Activated CD4-positive, alpha-beta T cell treated with anti-CD3 and anti-CD28 coated beads, Interleukin-2, amount 10 ng/mL, durations not matched to agents 24 days and 14 days (primary cell): ENCODE measurements around the gene WDR18. TPM values are rescaled to one million over a fixed set of nuclear protein-coding genes. Genes with fewer than 3 reads are reported as not detected.

Experiments used
- DNase-seq: peaks from one replicate; pipeline ENCODE4 v3.0.0; 2022
- H3K27ac Mint-ChIP-seq: one replicate; pipeline ENCODE4 v1.8.0; 2022; ENCODE audit warnings: mild to moderate bottlenecking, mixed read lengths
- H3K27me3 Mint-ChIP-seq: one replicate; pipeline ENCODE4 v1.8.0; 2022; ENCODE audit warnings: mixed read lengths
- H3K36me3 Mint-ChIP-seq: one replicate; pipeline ENCODE4 v1.8.0; 2022; ENCODE audit warnings: low read depth, mild to moderate bottlenecking, mixed read lengths
- H3K4me1 Mint-ChIP-seq: one replicate; pipeline ENCODE4 v1.8.0; 2021; ENCODE audit warnings: mixed read lengths
- H3K4me3 Mint-ChIP-seq: one replicate; pipeline ENCODE4 v1.8.0; 2022; ENCODE audit warnings: mild to moderate bottlenecking, moderate library complexity, mixed read lengths
- H3K9me3 Mint-ChIP-seq: one replicate; pipeline ENCODE4 v1.8.0; 2021; ENCODE audit warnings: mixed read lengths
- intact Hi-C: fragments of 100-400 bp; cut with micrococcal nuclease; formaldehyde crosslinking; loops from one replicate; pipeline ENCODE4 v1.15.1; 2023
- total RNA-seq: library from RNA; stranded (reverse); gene quantifications from 2 replicates; pipeline ENCODE4 v1.2.3, GENCODE V29; 2022

The WDR18 gene
- total RNA-seq, 1 donor from 2014 or later, result 111 TPM

DNA sequence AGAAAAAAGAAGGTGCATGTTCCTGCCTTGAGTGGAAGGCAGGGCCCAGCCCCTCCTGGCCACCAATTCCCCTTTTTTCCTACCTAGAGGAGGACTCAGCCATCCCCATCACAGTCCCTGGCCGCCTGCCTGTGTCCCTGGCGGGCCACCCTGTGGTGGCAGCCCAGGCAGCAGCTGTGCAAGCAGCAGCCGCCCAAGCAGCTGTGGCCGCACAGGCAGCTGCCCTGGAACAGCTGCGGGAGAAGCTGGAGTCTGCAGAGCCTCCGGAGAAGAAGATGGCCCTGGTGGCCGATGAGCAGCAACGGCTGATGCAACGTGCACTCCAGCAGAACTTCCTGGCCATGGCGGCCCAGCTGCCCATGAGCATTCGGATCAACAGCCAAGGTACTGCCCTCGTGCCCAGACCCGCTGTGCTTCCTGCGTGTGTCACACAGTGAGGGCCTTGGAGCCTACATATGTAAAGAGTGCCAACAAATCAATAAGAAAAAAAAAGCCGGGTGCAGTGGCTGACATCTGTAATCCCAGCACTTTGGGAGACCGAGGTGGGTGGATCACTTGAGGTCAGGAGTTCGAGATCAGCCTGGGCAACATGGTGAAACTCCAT, 17.6 kb upstream of the WDR18 start:
- H3K27me3 Mint-ChIP-seq, result no peaks in the 10 kb centered on the region
- H3K27ac Mint-ChIP-seq, result no peak overlapping the region
- intact Hi-C loops, result no loop called here
- H3K36me3 Mint-ChIP-seq, result peaks cover 56% of the 10 kb centered on the region
- peaks cover 10% of the 10 kb centered on the region for H3K4me1 Mint-ChIP-seq
- DNase-seq, result no peak
- peaks cover 7% of the 10 kb centered on the region for H3K9me3 Mint-ChIP-seq
- no peak overlapping the region for H3K4me3 Mint-ChIP-seq

DNA sequence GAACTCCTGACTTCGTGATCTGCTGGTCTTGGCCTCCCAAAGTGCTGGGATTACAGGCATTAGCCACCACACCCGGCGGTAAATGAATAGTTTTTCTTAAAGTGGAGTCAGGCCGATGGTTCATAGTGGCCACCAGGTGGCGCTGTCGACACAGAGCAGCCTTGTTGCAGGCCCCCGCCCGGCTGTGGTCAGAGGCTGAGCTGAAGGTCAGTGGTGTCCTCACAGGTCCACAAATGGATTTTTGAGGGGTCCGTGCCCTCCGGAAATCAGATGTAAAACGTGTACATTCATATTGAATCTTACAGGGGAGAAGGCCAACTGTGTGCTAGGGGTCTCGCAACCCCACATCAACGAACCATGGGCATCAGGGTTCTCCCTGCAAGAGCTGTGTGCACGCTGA, 13.4 kb upstream of the WDR18 start:
- no peak for DNase-seq
- Mint-ChIP-seq H3K36me3 (peaks cover 45% of the 10 kb centered on the region), H3K27ac (no peak overlapping the region), H3K9me3 (peaks cover 5% of the 10 kb centered on the region), H3K4me3 (no peak overlapping the region), H3K27me3 (no peaks in the 10 kb centered on the region), H3K4me1 (no peaks in the 10 kb centered on the region)
- intact Hi-C loops, result no loop called here

DNA sequence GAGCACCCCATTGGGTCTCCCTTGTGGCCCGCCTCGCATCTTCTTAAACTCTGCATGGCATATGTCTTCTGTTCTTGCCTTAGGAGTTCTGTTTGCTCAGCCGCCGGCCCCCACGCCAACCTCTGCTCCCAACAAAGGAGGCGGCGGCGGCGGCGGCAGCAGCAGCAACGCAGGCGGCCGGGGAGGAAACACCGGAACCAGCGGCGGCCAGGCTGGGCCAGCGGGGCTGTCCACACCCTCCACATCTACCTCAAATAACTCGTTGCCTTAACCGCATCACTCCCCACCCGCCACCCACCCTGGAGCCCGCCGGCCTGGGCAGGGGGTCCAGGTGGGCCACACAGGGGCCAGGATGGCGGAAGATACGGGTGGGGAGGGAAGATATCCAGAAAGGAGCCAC, 12.3 kb upstream of the WDR18 start:
- H3K36me3 Mint-ChIP-seq, result peaks cover 40% of the 10 kb centered on the region
- H3K27me3 Mint-ChIP-seq, result no peaks in the 10 kb centered on the region
- H3K9me3 Mint-ChIP-seq, result peaks cover 5% of the 10 kb centered on the region
- H3K4me3 Mint-ChIP-seq, result no peak overlapping the region
- no peak for DNase-seq
- no peak overlapping the region for H3K27ac Mint-ChIP-seq
- H3K4me1 Mint-ChIP-seq, result no peaks in the 10 kb centered on the region
- intact Hi-C loops, result no loop called here

DNA sequence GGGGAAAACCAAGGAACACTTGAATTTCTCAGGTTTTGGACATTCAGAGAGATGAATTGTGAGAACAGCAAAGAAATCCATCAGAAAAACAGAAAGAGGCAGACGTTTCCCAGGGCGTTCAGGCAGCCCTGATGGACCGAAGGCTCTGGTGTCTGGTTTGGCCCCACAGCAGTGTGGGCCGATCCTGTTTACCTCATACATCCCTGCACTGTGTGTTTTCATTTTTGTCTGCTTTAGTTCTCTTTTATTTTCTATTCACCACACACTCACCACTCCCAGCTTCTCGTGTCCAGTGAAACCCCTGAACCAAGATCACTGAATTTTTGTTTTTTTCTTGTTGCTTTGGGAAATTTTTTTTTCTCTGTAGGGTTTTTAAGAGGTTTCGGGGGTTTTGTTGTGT, 11.9 kb upstream of the WDR18 start:
- Mint-ChIP-seq H3K27me3 (no peaks in the 10 kb centered on the region), H3K27ac (no peak overlapping the region), H3K9me3 (peaks cover 5% of the 10 kb centered on the region), H3K4me3 (no peak overlapping the region), H3K36me3 (peaks cover 35% of the 10 kb centered on the region), H3K4me1 (no peaks in the 10 kb centered on the region)
- intact Hi-C loops, result no loop called here
- no peak for DNase-seq

DNA sequence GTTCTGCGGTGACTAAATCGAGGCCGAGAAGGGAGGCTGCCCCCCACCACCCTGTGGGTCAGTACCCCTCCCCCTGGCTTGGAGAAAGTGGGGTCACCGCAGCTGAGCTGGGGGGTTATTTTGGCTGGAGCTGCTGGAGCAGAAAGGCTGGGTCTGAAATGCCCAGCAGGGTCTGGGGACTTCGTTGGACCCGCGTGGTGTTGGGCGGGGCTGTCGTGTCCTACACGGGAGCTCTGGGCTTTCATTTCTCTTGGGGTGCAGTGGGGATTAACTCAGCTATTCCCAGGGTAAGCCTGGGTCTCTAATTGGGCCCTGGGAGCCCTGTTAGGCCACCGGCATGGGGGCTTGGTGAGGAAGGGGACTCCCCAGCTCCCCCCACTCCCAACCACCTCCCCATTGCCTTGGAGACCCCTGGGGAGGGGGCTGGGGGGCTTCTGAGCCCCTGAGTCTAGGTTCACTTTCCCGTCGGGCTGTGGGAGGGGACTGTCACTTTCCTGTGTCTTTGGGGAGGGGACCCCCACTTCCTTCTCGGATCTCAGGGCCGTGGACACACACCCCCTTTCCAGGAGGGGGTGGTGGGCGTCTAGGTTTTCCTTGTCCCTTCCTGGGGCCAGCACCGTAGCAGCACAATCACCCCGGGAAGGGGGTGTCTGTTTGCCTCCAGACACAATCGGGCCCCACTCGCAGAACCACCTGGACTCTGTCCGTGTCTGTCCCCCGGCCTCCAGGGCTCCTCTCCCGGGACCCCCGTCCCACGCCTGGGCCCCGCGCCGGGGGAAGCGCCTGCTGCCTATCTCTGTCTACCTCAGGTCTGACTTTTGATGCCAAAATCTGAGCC, 10.2 kb upstream of the WDR18 start:
- Mint-ChIP-seq H3K9me3 (peaks cover 5% of the 10 kb centered on the region), H3K4me3 (no peak overlapping the region), H3K27me3 (no peaks in the 10 kb centered on the region), H3K36me3 (peaks cover 25% of the 10 kb centered on the region), H3K27ac (no peak overlapping the region), H3K4me1 (no peaks in the 10 kb centered on the region)
- intact Hi-C loops, result no loop called here
- DNase-seq, result no peak

DNA sequence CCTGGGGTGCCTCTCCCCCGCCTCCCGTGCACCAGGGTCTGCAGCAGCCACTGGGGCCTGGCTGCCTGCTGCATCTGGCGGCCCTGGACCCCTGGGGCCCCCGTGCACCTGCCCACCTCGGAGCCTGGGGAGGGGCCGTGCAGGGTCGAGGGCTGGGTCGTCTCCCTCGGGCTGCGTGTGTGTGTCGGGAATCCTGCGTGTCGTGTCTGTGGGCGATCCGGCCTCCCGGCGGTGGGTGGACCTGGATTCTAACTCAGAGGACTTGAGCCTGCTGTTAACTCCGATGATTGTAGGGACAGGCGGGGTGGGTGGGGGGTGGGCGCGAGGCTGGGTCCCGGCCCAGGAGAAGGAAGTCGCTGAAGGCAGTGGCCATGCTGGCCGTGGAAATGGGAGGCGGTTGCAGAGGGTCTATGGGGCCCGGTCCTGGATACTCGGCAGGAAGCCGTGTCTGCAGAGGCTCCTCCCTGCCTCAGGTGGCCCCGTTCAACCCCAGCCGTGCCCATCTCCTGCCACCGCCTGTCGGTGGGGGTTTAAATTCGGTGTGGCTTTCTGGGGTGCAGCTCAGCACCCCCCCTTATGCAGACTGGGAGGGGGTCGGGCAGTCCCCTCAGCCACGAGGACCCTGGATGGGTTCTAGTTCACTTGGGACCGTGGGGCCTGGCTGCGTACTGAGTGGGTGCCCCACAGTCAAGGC, 9.4 kb upstream of the WDR18 start:
- intact Hi-C loops, result no loop called here
- DNase-seq, result no peak
- Mint-ChIP-seq H3K4me3 (no peak overlapping the region), H3K27ac (no peak overlapping the region), H3K36me3 (peaks cover 22% of the 10 kb centered on the region), H3K9me3 (peaks cover 5% of the 10 kb centered on the region), H3K4me1 (no peaks in the 10 kb centered on the region), H3K27me3 (no peaks in the 10 kb centered on the region)

DNA sequence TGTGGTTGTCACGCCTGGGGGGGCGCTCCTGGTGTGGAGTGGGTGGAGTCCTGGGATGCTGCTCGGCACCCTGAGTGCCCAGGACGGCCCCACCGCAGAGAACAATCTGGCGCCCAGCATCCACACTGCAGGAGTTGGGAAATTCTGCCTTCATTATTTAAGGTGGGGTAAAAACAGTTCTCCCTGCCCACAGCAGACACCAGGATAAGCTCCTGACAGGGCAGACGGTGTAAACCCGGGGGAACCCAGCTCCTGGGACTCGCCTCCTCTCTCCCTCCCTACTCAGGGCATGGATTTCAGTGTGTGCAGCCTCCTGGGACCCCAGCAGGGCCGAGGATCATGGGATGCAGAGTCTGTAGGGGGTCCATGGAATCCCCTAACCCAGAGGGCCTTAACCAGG, 7.7 kb upstream of the WDR18 start:
- intact Hi-C loops, result no loop called here
- Mint-ChIP-seq H3K4me3 (no peak overlapping the region), H3K4me1 (no peaks in the 10 kb centered on the region), H3K36me3 (peaks cover 7% of the 10 kb centered on the region), H3K27me3 (no peaks in the 10 kb centered on the region), H3K9me3 (no peaks in the 10 kb centered on the region), H3K27ac (no peak overlapping the region)
- DNase-seq, result no peak

DNA sequence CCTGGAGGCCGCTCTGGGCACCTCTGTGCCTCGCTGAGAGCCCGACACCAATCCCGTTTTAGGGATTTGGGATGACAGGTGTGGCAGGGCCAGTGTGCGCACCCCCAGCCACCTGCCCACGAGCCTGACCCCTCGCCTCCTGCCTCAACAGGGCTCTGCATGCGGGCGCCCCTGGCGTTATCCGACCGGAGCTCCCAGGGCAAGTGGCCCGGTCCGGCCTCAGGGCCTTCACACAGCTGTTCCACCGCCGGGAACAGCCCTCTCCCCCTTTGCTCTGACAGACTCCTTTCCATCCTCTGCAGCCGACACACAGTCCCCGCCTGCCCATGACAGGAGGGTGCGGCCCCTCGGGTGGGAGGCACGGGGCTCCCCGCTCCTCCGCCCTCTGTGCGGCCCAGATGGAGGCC, 7.1 kb upstream of the WDR18 start:
- DNase-seq, result no peak
- Mint-ChIP-seq H3K4me3 (no peak overlapping the region), H3K4me1 (no peaks in the 10 kb centered on the region), H3K9me3 (no peaks in the 10 kb centered on the region), H3K27me3 (no peaks in the 10 kb centered on the region), H3K27ac (no peak overlapping the region), H3K36me3 (peaks cover 4% of the 10 kb centered on the region)
- intact Hi-C loops, result no loop called here

DNA sequence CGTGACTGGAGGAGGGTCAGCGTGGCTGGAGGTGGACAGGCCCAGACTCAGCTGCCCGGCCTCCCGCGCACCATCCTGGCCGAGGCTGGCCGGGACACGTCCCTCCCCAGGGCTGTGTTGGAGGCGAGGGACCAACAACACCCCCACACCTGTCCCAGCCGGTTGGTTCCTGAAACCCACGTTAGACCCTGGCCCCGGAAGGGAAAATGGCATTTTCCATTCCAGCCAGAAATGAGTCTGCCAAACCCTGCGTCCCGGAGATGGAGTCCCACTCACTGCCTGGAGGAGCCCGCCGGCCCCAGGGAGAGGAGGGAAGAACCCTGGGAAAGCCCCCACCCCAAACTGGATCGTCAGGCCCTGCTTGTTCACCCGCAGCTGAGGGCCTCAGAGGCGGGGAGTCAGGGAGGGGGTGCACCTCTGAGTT, 4.8 kb upstream of the WDR18 start:
- H3K27me3 Mint-ChIP-seq, result no peaks in the 10 kb centered on the region
- peaks cover 2% of the 10 kb centered on the region for H3K36me3 Mint-ChIP-seq
- no peak overlapping the region for H3K27ac Mint-ChIP-seq
- no peak for DNase-seq
- no peaks in the 10 kb centered on the region for H3K9me3 Mint-ChIP-seq
- H3K4me3 Mint-ChIP-seq, result no peak overlapping the region
- peaks cover 1% of the 10 kb centered on the region for H3K4me1 Mint-ChIP-seq
- intact Hi-C loops, result no loop called here

DNA sequence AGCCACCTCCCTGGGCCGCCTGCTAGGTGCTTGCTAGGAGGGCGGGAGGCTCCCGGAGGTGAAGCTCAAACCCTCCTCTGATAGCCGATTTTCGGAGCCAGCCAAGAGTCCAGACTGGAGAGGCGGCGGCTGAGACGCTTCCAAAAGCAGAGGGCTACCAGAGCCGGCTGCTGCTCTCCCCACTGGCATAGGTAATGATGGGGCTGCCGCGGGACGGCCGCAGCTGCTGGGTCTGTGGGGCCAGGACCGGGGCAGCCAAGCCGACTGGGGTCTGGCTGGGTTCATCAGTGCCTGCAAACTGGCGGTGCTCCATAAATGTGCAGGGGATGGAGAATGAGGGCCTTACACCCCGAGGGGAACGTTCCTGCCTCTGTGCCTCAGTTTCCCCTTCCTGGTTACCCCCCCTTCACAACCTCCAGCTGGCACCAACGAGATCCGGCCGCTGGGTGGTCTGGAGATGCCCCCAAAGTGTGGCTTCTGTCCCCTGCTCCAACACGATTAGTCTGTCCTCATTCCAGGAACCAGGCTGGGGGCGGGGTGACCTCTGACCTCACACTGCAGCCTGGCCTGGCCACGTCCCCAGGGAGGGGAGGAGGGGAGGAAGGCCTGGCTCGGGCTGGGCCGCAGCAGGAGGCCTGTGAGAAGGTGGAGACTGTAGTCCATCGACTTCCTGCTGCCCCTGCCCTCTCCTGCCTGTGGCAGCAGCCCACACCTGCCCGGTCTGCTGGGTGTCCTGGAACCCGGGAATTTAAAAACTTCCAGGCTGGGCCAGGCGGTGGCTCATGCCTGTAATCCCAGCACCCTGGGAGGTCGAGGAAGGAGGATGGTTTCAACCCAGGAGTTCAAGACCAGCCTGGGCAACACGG, 3.8 kb upstream of the WDR18 start:
- H3K4me1 Mint-ChIP-seq, result peaks cover 7% of the 10 kb centered on the region
- H3K27me3 Mint-ChIP-seq, result no peaks in the 10 kb centered on the region
- no peak for DNase-seq
- H3K4me3 Mint-ChIP-seq, result no peak overlapping the region
- intact Hi-C loops, result no loop called here
- H3K36me3 Mint-ChIP-seq, result peaks cover 6% of the 10 kb centered on the region
- H3K9me3 Mint-ChIP-seq, result no peaks in the 10 kb centered on the region
- no peak overlapping the region for H3K27ac Mint-ChIP-seq

DNA sequence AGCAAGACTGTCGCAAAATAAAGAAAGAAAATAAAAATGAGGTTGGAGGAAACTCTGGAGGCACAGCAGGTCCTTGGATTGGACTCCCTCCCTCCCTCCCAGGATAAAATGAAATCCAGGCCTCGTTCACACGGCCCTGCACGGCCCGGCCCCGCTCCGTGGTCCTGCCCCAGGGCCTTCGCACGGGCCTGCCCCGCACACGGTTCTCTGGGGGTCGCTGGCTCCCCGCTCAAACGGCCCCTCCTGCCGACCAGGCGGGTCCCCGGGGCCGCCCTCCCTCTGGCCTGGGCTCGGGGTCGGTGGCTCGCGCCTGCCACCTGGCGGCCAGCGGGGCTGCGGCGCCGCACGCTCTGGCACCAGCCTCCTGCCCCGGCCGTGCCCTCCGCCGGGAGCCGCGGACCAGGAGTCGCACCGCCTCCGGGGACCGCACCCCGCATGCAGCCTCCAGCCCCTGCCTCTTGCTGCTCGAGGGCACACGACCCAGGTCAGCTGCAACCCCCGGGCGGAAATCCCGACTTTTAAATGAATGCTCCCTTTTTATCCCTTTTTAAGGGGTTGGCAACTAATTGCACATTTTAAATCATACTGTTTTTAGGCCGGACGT, 1.5 kb upstream of the WDR18 start:
- H3K27ac Mint-ChIP-seq, result no peak overlapping the region
- DNase-seq, result peak; percentile 95

DNA sequence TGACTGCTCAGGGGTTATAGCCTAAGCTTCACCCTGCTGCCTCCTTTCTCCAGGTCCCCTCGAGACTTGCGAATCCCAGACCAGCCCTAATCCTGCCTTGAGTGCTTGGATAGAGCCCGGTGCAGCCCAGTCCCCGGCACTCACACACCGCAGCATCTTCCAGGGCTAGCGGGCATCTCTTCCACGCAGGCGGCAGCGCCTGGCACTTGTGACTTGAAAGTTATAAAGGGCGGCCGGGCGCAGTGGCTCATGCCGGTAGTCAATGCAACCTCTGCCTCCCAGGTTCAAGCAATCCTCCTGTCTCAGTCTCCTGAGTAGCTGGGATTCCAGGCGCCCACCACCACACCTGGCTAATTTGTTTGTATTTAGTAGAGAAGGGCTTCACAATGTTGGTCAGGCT, 1.9 kb downstream of the WDR18 start:
- peak overlapping the region; percentile 98 for H3K4me3 Mint-ChIP-seq
- intact Hi-C loops, result no loop called here
- peaks cover 10% of the 10 kb centered on the region for H3K4me1 Mint-ChIP-seq
- peaks cover 25% of the 10 kb centered on the region for H3K36me3 Mint-ChIP-seq
- no peak overlapping the region for H3K27ac Mint-ChIP-seq
- H3K27me3 Mint-ChIP-seq, result no peaks in the 10 kb centered on the region
- no peak for DNase-seq
- H3K9me3 Mint-ChIP-seq, result no peaks in the 10 kb centered on the region

More for the DNA sequence above, 1.5 kb upstream of the WDR18 start:
- intact Hi-C loops, result loop anchor here (1.0 to 2.0 kb wide), 2 partner anchors 61 to 120 kb away; no protein-coding TSS in a partner anchor
- no peaks in the 10 kb centered on the region for H3K27me3 Mint-ChIP-seq
- no peaks in the 10 kb centered on the region for H3K9me3 Mint-ChIP-seq
- H3K4me3 Mint-ChIP-seq, result no peak overlapping the region
- peaks cover 13% of the 10 kb centered on the region for H3K36me3 Mint-ChIP-seq
- peaks cover 10% of the 10 kb centered on the region for H3K4me1 Mint-ChIP-seq

DNA sequence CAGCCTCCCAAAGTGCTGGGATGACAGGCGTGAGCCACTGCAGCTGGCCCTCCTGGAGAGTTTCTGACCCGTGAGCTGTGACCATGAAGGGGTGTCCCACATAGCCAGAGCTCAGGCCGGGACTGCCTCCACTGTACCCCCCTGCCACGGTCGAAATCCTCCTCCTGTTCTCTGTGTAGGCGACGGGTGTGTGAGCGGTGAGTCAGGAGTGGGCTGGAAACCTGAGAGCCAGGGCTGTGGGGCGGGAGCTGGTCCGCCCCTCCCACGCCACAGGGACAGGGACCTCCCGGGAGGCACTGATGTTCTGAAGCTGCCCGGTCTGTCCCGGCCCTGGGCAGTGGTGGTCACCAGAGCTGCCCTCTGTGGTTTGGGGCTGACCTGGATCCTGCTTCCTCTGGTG, 3.9 kb downstream of the WDR18 start:
- Mint-ChIP-seq H3K27ac (no peak overlapping the region), H3K4me3 (no peak overlapping the region), H3K36me3 (peaks cover 26% of the 10 kb centered on the region), H3K4me1 (peaks cover 10% of the 10 kb centered on the region), H3K27me3 (no peaks in the 10 kb centered on the region), H3K9me3 (no peaks in the 10 kb centered on the region)
- intact Hi-C loops, result no loop called here
- DNase-seq, result no peak
